HepG2 (cell line): Measurements from ENCODE around the gene SLC2A10. TPM values are rescaled to one million over a fixed set of nuclear protein-coding genes. Genes with fewer than 3 reads are reported as not detected.
A peak's percentile ranks its signal among the peaks of the same experiment; 100 is the strongest.

ENCODE experiments used
- ATAC-seq: fragments of 200-7000 bp; cut with Tn5 transposase; 3 replicates; pipeline ENCODE4 v1.9.1; 2020; ENCODE audit warnings: mild to moderate bottlenecking, moderate library complexity
- BruUV-seq: library from RNA; stranded (reverse); fragments of 400-500 nt; replicated peaks from 2 replicates; lab custom pipeline; 2021; lab: Mats Ljungman, UMichigan
- CTCF ChIA-PET: fragments of 300-600 bp; formaldehyde crosslinking; extraction: SDS; loops from one replicate; lab custom pipeline; 2021; ENCODE audit warnings: low total read pairs, inconsistent platforms, low intra/inter-chr PET ratio; lab: Yijun Ruan, JAX
- POLR2A ChIA-PET: fragments of 350-600 bp; sonication (Branson Sonifier 250); formaldehyde crosslinking; loops from one replicate; lab custom pipeline; 2020; ENCODE audit warnings: antibody characterized with exemption, inconsistent platforms; lab: Yijun Ruan, JAX
- DNase-seq: peaks from one replicate; pipeline ENCODE4 v3.0.0-alpha.2; 2015; ENCODE audit warnings: low spot score
- FAIRE-seq: peaks from 3 replicates; lab custom pipeline; 2011; peaks lifted over from hg19 to GRCh38; lab: Jason Lieb, UNC
- H2AFZ ChIP-seq: one replicate; pipeline ENCODE4 v1.6.1; 2011; ENCODE audit warnings: low read length, inconsistent platforms
- H3K27ac ChIP-seq: fragments of 300-600 bp; 3 replicates; pipeline ENCODE4 v1.8.0; 2011; ENCODE audit warnings: mixed run types, mild to moderate bottlenecking, mixed read lengths, low read length, inconsistent platforms; ENCODE audit not compliant: insufficient read depth; ENCODE audit errors: extremely low read length
- H3K27me3 ChIP-seq, 2 experiments: fragments of 200-600 bp in 1 of 2; 2 replicates in 1 of 2; 3 replicates in 1 of 2; pipeline versions ENCODE4 v1.6.0 to v1.8.0; 2011; ENCODE audit warnings: low read length in 2 of 2, mild to moderate bottlenecking in 2 of 2, moderate library complexity in 2 of 2, inconsistent platforms in 1 of 2; ENCODE audit not compliant: insufficient read depth in 2 of 2, control insufficient read depth in 1 of 2
- H3K36me3 ChIP-seq, 2 experiments: fragments of 200-600 bp in 1 of 2; replicated peaks in 1 of 2; 2 replicates in 1 of 2; 3 replicates in 1 of 2; pipeline versions ENCODE4 v1.5.1 to v1.8.0; 2011; ENCODE audit warnings: low read length in 2 of 2, inconsistent platforms in 1 of 2; ENCODE audit not compliant: insufficient read depth in 2 of 2, control insufficient read depth in 1 of 2
- H3K4me1 ChIP-seq: 2 replicates; pipeline ENCODE4 v1.5.1; 2012; ENCODE audit warnings: low read length, inconsistent platforms; ENCODE audit not compliant: insufficient read depth
- H3K4me2 ChIP-seq: 2 replicates; pipeline ENCODE4 v1.6.0; 2011; ENCODE audit warnings: low read depth, low read length, inconsistent platforms
- H3K4me3 ChIP-seq, 3 experiments: fragments of 200-600 bp in 1 of 3; sonication (generic), shearing (Covaris generic) in 1 of 3; replicated peaks in 1 of 3; 2 replicates each; pipeline ENCODE4 v1.5.1; 2011 to 2016; ENCODE audit warnings: low read length in 3 of 3, inconsistent platforms in 2 of 3, low read depth in 2 of 3, mild to moderate bottlenecking in 2 of 3, control low read depth in 1 of 3, mixed read lengths in 1 of 3; ENCODE audit not compliant: insufficient read depth in 1 of 3
- H3K79me2 ChIP-seq: one replicate; pipeline ENCODE4 v1.6.1; 2011; ENCODE audit warnings: low read length, inconsistent platforms; ENCODE audit not compliant: insufficient read depth
- H3K9ac ChIP-seq: 2 replicates; pipeline ENCODE4 v1.6.0; 2011; ENCODE audit warnings: mild to moderate bottlenecking, low read depth, low read length, inconsistent platforms; ENCODE audit not compliant: insufficient read depth
- H3K9me3 ChIP-seq: 2 replicates; pipeline ENCODE4 v1.5.1; 2012; ENCODE audit warnings: mild to moderate bottlenecking, low read length
- H4K20me1 ChIP-seq: 2 replicates; pipeline ENCODE4 v1.6.0; 2011; ENCODE audit warnings: inconsistent platforms, mild to moderate bottlenecking, low read length, moderate library complexity; ENCODE audit not compliant: insufficient read depth
- ATF7 ChIP-seq, 2 experiments: fragments of 450-650 bp in 1 of 2; sonication (generic) in 1 of 2; formaldehyde crosslinking in 1 of 2; IDR thresholded peaks; 2 replicates each; pipeline versions ENCODE4 v1.4.0 to v1.6.1; 2016 to 2020; ENCODE audit warnings: antibody characterized with exemption in 1 of 2, mild to moderate bottlenecking in 1 of 2, missing genetic modification reagents in 1 of 2
- IKZF1 ChIP-seq: fragments of 450-650 bp; IDR thresholded peaks from 2 replicates; pipeline ENCODE4 v1.7.1; 2016
- NR2F1 ChIP-seq, 2 experiments: fragments of 450-650 bp in 1 of 2; formaldehyde crosslinking in 1 of 2; IDR thresholded peaks; 2 replicates each; pipeline versions ENCODE4 v1.5.0 to v1.6.1; 2016 to 2020; ENCODE audit warnings: mild to moderate bottlenecking in 1 of 2, missing compliant biosample characterization in 1 of 2, missing genetic modification reagents in 1 of 2, moderate library complexity in 1 of 2
- PCBP1 ChIP-seq: fragments of 200-400 bp; formaldehyde crosslinking; IDR thresholded peaks from 2 replicates; pipeline ENCODE4 v1.6.1; 2017; ENCODE audit warnings: mild to moderate bottlenecking, low read depth, low read length, borderline replicate concordance
- PHF20 ChIP-seq: sonication (generic); formaldehyde crosslinking; IDR thresholded peaks from 2 replicates; pipeline ENCODE4 v1.5.0; 2020; ENCODE audit warnings: mild to moderate bottlenecking, missing genetic modification reagents
- ZNF101 ChIP-seq: sonication (generic); formaldehyde crosslinking; IDR thresholded peaks from 2 replicates; pipeline ENCODE4 v1.4.0; 2020; ENCODE audit warnings: mild to moderate bottlenecking, low read depth, missing genetic modification reagents, borderline replicate concordance
- ZNF12 ChIP-seq: sonication (generic); formaldehyde crosslinking; IDR thresholded peaks from 2 replicates; pipeline ENCODE4 v1.5.0; 2020; ENCODE audit warnings: missing genetic modification reagents
- WGBS: methylation state at CpG from one replicate; pipeline ENCODE4 v1.1.6; 2017; ENCODE audit warnings: low lambda C conversion rate; 5-methylcytosine and 5-hydroxymethylcytosine counted together
- in situ Hi-C: cut with HindIII; loops from 2 replicates; pipeline ENCODE4 v1.10.0; 2017; ENCODE audit warnings: low pct_unique_long_range_greater_than_20kb; ENCODE audit not compliant: extremely low pct_ligation_motif_present
- intact Hi-C: fragments of 100-400 bp; cut with micrococcal nuclease; formaldehyde crosslinking; loops from one replicate; pipeline ENCODE4 v1.10.0; 2022; ENCODE audit not compliant: unreplicated experiment
- polyA plus RNA-seq, 8 experiments: library from polyadenylated mRNA; depleted of rRNA in 3 of 8; stranded (reverse) in 7 of 8; unstranded in 1 of 8; fragments of >200 nt; fragmentation: Illumina TruSeq in 4 of 8; extraction: Trizol in 4 of 8; gene quantifications; 2 replicates each; pipeline versions ENCODE4 v1.2.1 to v1.2.3, GENCODE V29; 2011 to 2016; ENCODE audit warnings: low read depth in 4 of 8, missing spikeins in 1 of 8, mixed read lengths in 1 of 8; ENCODE audit not compliant: insufficient read depth in 1 of 8
- total RNA-seq, 5 experiments: library from RNA; depleted of rRNA; stranded (reverse); fragments of >200 nt; fragmentation: Illumina TruSeq; extraction: Trizol; gene quantifications; 2 replicates each; pipeline ENCODE4 v1.2.3, GENCODE V29; 2016; ENCODE audit warnings: low read depth in 1 of 5
- TF ChIP-seq, protein P1 (sequence below): sonication (generic); formaldehyde crosslinking; IDR thresholded peaks from 2 replicates; pipeline ENCODE4 v1.5.0; 2020; ENCODE audit warnings: mild to moderate bottlenecking, missing genetic modification reagents, borderline replicate concordance

SLC2A10 gene
- total and polyA plus RNA-seq, 2 of the 13 experiments (the other 11 are each of a cell fraction or from before 2014, with no cell fraction given), result 16.0 to 18.4 TPM

DNA sequence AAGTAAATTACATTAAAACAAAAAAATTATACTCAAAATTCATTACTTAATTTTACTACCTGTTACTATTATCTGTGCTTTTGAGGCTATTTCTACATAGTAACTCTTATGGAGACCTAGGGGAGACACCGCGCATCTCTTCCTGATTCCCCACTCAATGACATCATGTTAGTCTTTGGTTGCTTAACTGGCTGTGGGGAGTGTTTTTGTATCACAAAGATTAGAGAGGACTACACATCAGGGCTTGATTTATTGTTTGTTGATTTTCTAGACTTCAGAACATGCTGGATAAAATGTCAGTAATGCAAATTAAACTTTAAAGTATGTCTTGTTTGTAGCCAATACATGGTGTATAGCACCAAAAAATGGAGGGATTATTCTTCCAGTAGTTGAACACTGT, 26.0 kb downstream of the SLC2A10 start:
- H3K9ac ChIP-seq, result no peak overlapping the region
- H3K36me3 ChIP-seq, result no peaks in the 10 kb centered on the region
- no peak for DNase-seq
- ChIA-PET POLR2A (no interaction called here), CTCF (no interaction called here)
- no peaks in the 10 kb centered on the region for H3K9me3 ChIP-seq
- no peak overlapping the region for H3K4me3 ChIP-seq
- no TSS peak for BruUV-seq
- peak; percentile 26; the same call in 1 of the 2 replicates for TF ChIP-seq ATF7 (IDR thresholded peaks at IDR 0.05)
- no peak for TF ChIP-seq ATF7 (CRISPR knock-in tag; IDR thresholded peaks at IDR 0.05)
- TF ChIP-seq PHF20, result no peak
- TF ChIP-seq ZNF101, result no peak
- no peak for TF ChIP-seq PCBP1
- in situ Hi-C loops (no loop called here), intact Hi-C loops (no loop called here)
- no peaks in the 10 kb centered on the region for H4K20me1 ChIP-seq
- H3K79me2 ChIP-seq, result no peaks in the 10 kb centered on the region
- H2AFZ ChIP-seq, result no peak overlapping the region
- FAIRE-seq, result no peak
- 97% methylated on average over 2 of the region's 2 CpGs for WGBS
- H3K27ac ChIP-seq, result no peak overlapping the region
- no peak overlapping the region for H3K4me2 ChIP-seq
- H3K27me3 ChIP-seq, result peaks cover 0 to 16% of the 10 kb centered on the region in 2 experiments; a peak in 1 of 5 replicates
- no peak for ATAC-seq
- no peaks in the 10 kb centered on the region for H3K4me1 ChIP-seq

DNA sequence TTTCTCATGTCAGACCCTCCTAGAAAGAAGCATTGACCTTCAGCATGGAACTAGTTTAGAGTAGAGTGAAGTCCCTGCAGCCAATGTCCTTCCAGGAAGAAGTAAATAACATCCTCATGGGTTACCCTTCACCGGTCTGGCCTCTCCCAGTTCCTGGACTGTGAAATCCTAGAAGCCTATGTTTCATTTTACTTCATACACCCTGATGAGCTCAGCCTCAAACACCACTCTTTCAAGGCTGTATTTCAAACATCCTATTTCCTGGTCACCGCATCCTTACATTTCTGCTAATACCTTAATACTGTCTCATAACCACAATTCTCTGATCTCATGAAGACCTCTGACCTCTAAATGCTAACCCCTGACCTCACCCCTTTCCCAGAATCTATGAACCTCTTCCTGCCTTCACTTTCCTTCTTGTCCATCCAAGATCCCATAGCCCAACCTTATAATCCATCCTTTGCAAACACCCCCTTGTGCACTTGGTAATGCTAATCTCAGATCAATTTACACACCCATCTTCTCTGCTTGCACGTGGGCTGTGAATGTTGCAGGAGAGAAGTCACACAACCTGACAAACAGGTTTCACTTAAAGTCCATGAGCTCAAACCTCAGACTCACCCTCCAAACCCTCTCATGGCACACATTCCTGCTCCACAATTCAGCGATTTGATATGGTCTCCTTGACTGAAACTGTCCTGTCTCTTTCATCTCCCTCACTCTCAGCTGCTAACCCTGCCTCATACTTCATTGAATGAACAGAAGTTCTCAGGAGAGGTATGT, 30.2 kb downstream of the SLC2A10 start:
- peak in 1 of 2 experiments; percentile 23; a peak in 1 of 4 replicates for TF ChIP-seq NR2F1 (CRISPR knock-in tag; IDR thresholded peaks at IDR 0.05)
- TF ChIP-seq IKZF1, result 0 out of 2 replicates have a peak, but pooled peaks have one; percentile 31
- TF ChIP-seq ZNF12 (CRISPR knock-in tag), result peak; percentile 44; the same call in 1 of the 2 replicates
- TF ChIP-seq, protein P1, sequence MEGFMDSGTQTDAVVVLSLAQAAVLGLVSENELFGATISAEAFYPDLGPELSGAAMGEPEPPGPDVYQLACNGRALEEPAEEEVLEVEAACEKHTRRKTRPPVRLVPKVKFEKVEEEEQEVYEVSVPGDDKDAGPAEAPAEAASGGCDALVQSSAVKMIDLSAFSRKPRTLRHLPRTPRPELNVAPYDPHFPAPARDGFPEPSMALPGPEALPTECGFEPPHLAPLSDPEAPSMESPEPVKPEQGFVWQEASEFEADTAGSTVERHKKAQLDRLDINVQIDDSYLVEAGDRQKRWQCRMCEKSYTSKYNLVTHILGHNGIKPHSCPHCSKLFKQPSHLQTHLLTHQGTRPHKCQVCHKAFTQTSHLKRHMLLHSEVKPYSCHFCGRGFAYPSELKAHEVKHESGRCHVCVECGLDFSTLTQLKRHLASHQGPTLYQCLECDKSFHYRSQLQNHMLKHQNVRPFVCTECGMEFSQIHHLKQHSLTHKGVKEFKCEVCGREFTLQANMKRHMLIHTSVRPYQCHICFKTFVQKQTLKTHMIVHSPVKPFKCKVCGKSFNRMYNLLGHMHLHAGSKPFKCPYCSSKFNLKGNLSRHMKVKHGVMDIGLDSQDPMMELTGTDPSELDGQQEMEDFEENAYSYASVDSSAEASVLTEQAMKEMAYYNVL (CRISPR knock-in tag), result no peak
- TF ChIP-seq, all 625 proteins: peak for 3
- no peak overlapping the region for H3K27ac ChIP-seq
- no peaks in the 10 kb centered on the region for H3K4me1 ChIP-seq
- peak overlapping the region; percentile 3; the same call in 1 of the 2 replicates for H3K4me2 ChIP-seq
- POLR2A ChIA-PET, result no interaction called here
- BruUV-seq, result no TSS peak
- peaks cover 7 to 40% of the 10 kb centered on the region in 2 experiments; a peak in 4 of 5 replicates for H3K27me3 ChIP-seq
- WGBS, result 2% methylated on average over 4 of the region's 4 CpGs
- no peaks in the 10 kb centered on the region for H4K20me1 ChIP-seq
- no peaks in the 10 kb centered on the region for H3K9me3 ChIP-seq
- H3K79me2 ChIP-seq, result no peaks in the 10 kb centered on the region
- H3K9ac ChIP-seq, result no peak overlapping the region
- DNase-seq (no peak), ATAC-seq (no peak), FAIRE-seq (no peak)
- CTCF ChIA-PET, result no interaction called here
- intact Hi-C loops (no loop called here), in situ Hi-C loops (no loop called here)
- H3K4me3 ChIP-seq, result no peak overlapping the region
- no peak overlapping the region for H2AFZ ChIP-seq
- no peaks in the 10 kb centered on the region for H3K36me3 ChIP-seq
